ENCODE data around the gene FOXP1.

FOXP1 gene

GRCh38 chr3:71376503-71376902 lies 207.0 kb downstream of the FOXP1 start:
- Histone ChIP-seq H3K9me3 (ENCODE audit: control insufficient read depth in 5 of 5, low read length in 5 of 5) (no peaks in the 10 kb centered on the region), H3K9ac (ENCODE audit: low read length in 5 of 5) (no peak overlapping the region), H3K4me3 (ENCODE audit: low read depth in 1 of 5, low read length in 5 of 5) (no peak overlapping the region), H3K4me1 (ENCODE audit: control insufficient read depth in 5 of 5, insufficient read depth in 5 of 5, low read length in 5 of 5) (no peaks in the 10 kb centered on the region), H3K27ac (ENCODE audit: low read depth, low read length) (no peak overlapping the region), H3K36me3 (ENCODE audit: control insufficient read depth in 5 of 5, insufficient read depth in 5 of 5, low read length in 5 of 5) (no peaks in the 10 kb centered on the region), H3K27me3 (ENCODE audit: control insufficient read depth in 5 of 5, insufficient read depth in 4 of 5, low read length in 5 of 5) (no peaks in the 10 kb centered on the region)

- Histone ChIP-seq H3K36me3 (ENCODE audit: control insufficient read depth in 5 of 5, insufficient read depth in 5 of 5, low read length in 5 of 5) (no peaks in the 10 kb centered on the region), H3K9ac (ENCODE audit: low read length in 5 of 5) (no peak overlapping the region), H3K9me3 (ENCODE audit: control insufficient read depth in 5 of 5, low read length in 5 of 5) (no peaks in the 10 kb centered on the region), H3K27me3 (ENCODE audit: control insufficient read depth in 5 of 5, insufficient read depth in 4 of 5, low read length in 5 of 5) (no peaks in the 10 kb centered on the region), H3K4me3 (ENCODE audit: low read depth in 1 of 5, low read length in 5 of 5) (no peak overlapping the region), H3K4me1 (ENCODE audit: control insufficient read depth in 5 of 5, insufficient read depth in 5 of 5, low read length in 5 of 5) (peaks cover 0 to 13% (median 11%) of the 10 kb centered on the region in 5 donors), H3K27ac (ENCODE audit: low read depth, low read length) (no peak overlapping the region)
These were observed 208.9 kb downstream of the FOXP1 start for GRCh38 chr3:71374582-71374981.

GRCh38 chr3:71372911-71373637 lies 210.5 kb downstream of the FOXP1 start:
- H3K27ac ChIP-seq (ENCODE audit: low read depth, low read length) = no peak overlapping the region
- H3K36me3 ChIP-seq (ENCODE audit: control insufficient read depth in 5 of 5, insufficient read depth in 5 of 5, low read length in 5 of 5) = no peaks in the 10 kb centered on the region
- no peaks in the 10 kb centered on the region for H3K9me3 ChIP-seq (ENCODE audit: control insufficient read depth in 5 of 5, low read length in 5 of 5)
- H3K9ac ChIP-seq (ENCODE audit: low read length in 5 of 5) = no peak overlapping the region
- H3K4me1 ChIP-seq (ENCODE audit: control insufficient read depth in 5 of 5, insufficient read depth in 5 of 5, low read length in 5 of 5) = peaks cover 0 to 14% (median 12%) of the 10 kb centered on the region in 5 donors
- H3K27me3 ChIP-seq (ENCODE audit: control insufficient read depth in 5 of 5, insufficient read depth in 4 of 5, low read length in 5 of 5) = no peaks in the 10 kb centered on the region
- no peak overlapping the region for H3K4me3 ChIP-seq (ENCODE audit: low read depth in 1 of 5, low read length in 5 of 5)

GRCh38 chr3:71372241-71372768 lies 211.2 kb downstream of the FOXP1 start:
- no peaks in the 10 kb centered on the region for H3K9me3 ChIP-seq (ENCODE audit: control insufficient read depth in 5 of 5, low read length in 5 of 5)
- H3K27ac ChIP-seq (ENCODE audit: low read depth, low read length) = no peak overlapping the region
- H3K9ac ChIP-seq (ENCODE audit: low read length in 5 of 5) = no peak overlapping the region
- H3K27me3 ChIP-seq (ENCODE audit: control insufficient read depth in 5 of 5, insufficient read depth in 4 of 5, low read length in 5 of 5) = no peaks in the 10 kb centered on the region
- peaks cover 0 to 14% (median 12%) of the 10 kb centered on the region in 5 donors for H3K4me1 ChIP-seq (ENCODE audit: control insufficient read depth in 5 of 5, insufficient read depth in 5 of 5, low read length in 5 of 5)
- H3K36me3 ChIP-seq (ENCODE audit: control insufficient read depth in 5 of 5, insufficient read depth in 5 of 5, low read length in 5 of 5) = no peaks in the 10 kb centered on the region
- H3K4me3 ChIP-seq (ENCODE audit: low read depth in 1 of 5, low read length in 5 of 5) = no peak overlapping the region

GRCh38 chr3:71371282-71371681 lies 212.2 kb downstream of the FOXP1 start:
- no peak overlapping the region for H3K4me3 ChIP-seq (ENCODE audit: low read depth in 1 of 5, low read length in 5 of 5)
- H3K9me3 ChIP-seq (ENCODE audit: control insufficient read depth in 5 of 5, low read length in 5 of 5) = no peaks in the 10 kb centered on the region
- H3K9ac ChIP-seq (ENCODE audit: low read length in 5 of 5) = no peak overlapping the region
- H3K36me3 ChIP-seq (ENCODE audit: control insufficient read depth in 5 of 5, insufficient read depth in 5 of 5, low read length in 5 of 5) = no peaks in the 10 kb centered on the region
- H3K27ac ChIP-seq (ENCODE audit: low read depth, low read length) = no peak overlapping the region
- H3K4me1 ChIP-seq (ENCODE audit: control insufficient read depth in 5 of 5, insufficient read depth in 5 of 5, low read length in 5 of 5) = peaks cover 0 to 14% (median 12%) of the 10 kb centered on the region in 5 donors
- H3K27me3 ChIP-seq (ENCODE audit: control insufficient read depth in 5 of 5, insufficient read depth in 4 of 5, low read length in 5 of 5) = no peaks in the 10 kb centered on the region

GRCh38 chr3:71370467-71370866 lies 213.1 kb downstream of the FOXP1 start:
- Histone ChIP-seq H3K27me3 (ENCODE audit: control insufficient read depth in 5 of 5, insufficient read depth in 4 of 5, low read length in 5 of 5) (no peaks in the 10 kb centered on the region), H3K9ac (ENCODE audit: low read length in 5 of 5) (peak overlapping the region in 1 of 5 donors; percentile 2), H3K36me3 (ENCODE audit: control insufficient read depth in 5 of 5, insufficient read depth in 5 of 5, low read length in 5 of 5) (no peaks in the 10 kb centered on the region), H3K4me1 (ENCODE audit: control insufficient read depth in 5 of 5, insufficient read depth in 5 of 5, low read length in 5 of 5) (peaks cover 0 to 14% (median 12%) of the 10 kb centered on the region in 5 donors), H3K27ac (ENCODE audit: low read depth, low read length) (peak overlapping the region; percentile 25), H3K4me3 (ENCODE audit: low read depth in 1 of 5, low read length in 5 of 5) (no peak overlapping the region), H3K9me3 (ENCODE audit: control insufficient read depth in 5 of 5, low read length in 5 of 5) (no peaks in the 10 kb centered on the region)

GRCh38 chr3:71369701-71370391 lies 213.7 kb downstream of the FOXP1 start:
- Histone ChIP-seq H3K9ac (ENCODE audit: low read length in 5 of 5) (peak overlapping the region in 1 of 5 donors; percentile 2), H3K27ac (ENCODE audit: low read depth, low read length) (peak overlapping the region; percentile 25)

GRCh38 chr3:71366988-71367604 lies 216.4 kb downstream of the FOXP1 start:
- H3K4me3 ChIP-seq (ENCODE audit: low read depth in 1 of 5, low read length in 5 of 5) = no peak overlapping the region
- H3K4me1 ChIP-seq (ENCODE audit: control insufficient read depth in 5 of 5, insufficient read depth in 5 of 5, low read length in 5 of 5) = peaks cover 0 to 18% (median 17%) of the 10 kb centered on the region in 5 donors
- no peaks in the 10 kb centered on the region for H3K27me3 ChIP-seq (ENCODE audit: control insufficient read depth in 5 of 5, insufficient read depth in 4 of 5, low read length in 5 of 5)
- no peak overlapping the region for H3K9ac ChIP-seq (ENCODE audit: low read length in 5 of 5)
- no peak overlapping the region for H3K27ac ChIP-seq (ENCODE audit: low read depth, low read length)
- no peaks in the 10 kb centered on the region for H3K9me3 ChIP-seq (ENCODE audit: control insufficient read depth in 5 of 5, low read length in 5 of 5)
- no peaks in the 10 kb centered on the region for H3K36me3 ChIP-seq (ENCODE audit: control insufficient read depth in 5 of 5, insufficient read depth in 5 of 5, low read length in 5 of 5)

More at GRCh38 chr3:71369701-71370391, 213.7 kb downstream of the FOXP1 start:
- H3K27me3 ChIP-seq (ENCODE audit: control insufficient read depth in 5 of 5, insufficient read depth in 4 of 5, low read length in 5 of 5) = no peaks in the 10 kb centered on the region
- no peaks in the 10 kb centered on the region for H3K9me3 ChIP-seq (ENCODE audit: control insufficient read depth in 5 of 5, low read length in 5 of 5)
- no peak overlapping the region for H3K4me3 ChIP-seq (ENCODE audit: low read depth in 1 of 5, low read length in 5 of 5)
- no peaks in the 10 kb centered on the region for H3K36me3 ChIP-seq (ENCODE audit: control insufficient read depth in 5 of 5, insufficient read depth in 5 of 5, low read length in 5 of 5)
- peaks cover 0 to 17% (median 12%) of the 10 kb centered on the region in 5 donors for H3K4me1 ChIP-seq (ENCODE audit: control insufficient read depth in 5 of 5, insufficient read depth in 5 of 5, low read length in 5 of 5)

GRCh38 chr3:71361334-71361890 lies 222.1 kb downstream of the FOXP1 start:
- Histone ChIP-seq H3K27me3 (ENCODE audit: control insufficient read depth in 5 of 5, insufficient read depth in 4 of 5, low read length in 5 of 5) (no peaks in the 10 kb centered on the region), H3K9me3 (ENCODE audit: control insufficient read depth in 5 of 5, low read length in 5 of 5) (no peaks in the 10 kb centered on the region), H3K4me1 (ENCODE audit: control insufficient read depth in 5 of 5, insufficient read depth in 5 of 5, low read length in 5 of 5) (peaks cover 0 to 6% (median 4%) of the 10 kb centered on the region in 5 donors), H3K4me3 (ENCODE audit: low read depth in 1 of 5, low read length in 5 of 5) (no peak overlapping the region), H3K9ac (ENCODE audit: low read length in 5 of 5) (no peak overlapping the region), H3K36me3 (ENCODE audit: control insufficient read depth in 5 of 5, insufficient read depth in 5 of 5, low read length in 5 of 5) (peaks cover 0 to 8% (median 6%) of the 10 kb centered on the region in 5 donors), H3K27ac (ENCODE audit: low read depth, low read length) (no peak overlapping the region)

All from subcutaneous abdominal adipose tissue (tissue), 5 donors.